NCI-H526 treated with DMSO at 0.1 percent for 48 hours (cell line): Measurements from ENCODE around the gene B3GNT9.
A peak's percentile ranks its signal among the peaks of the same experiment; 100 is the strongest.

Experiments used
- DNase-seq: peaks from one replicate; lab custom pipeline; 2025; lab: John Stamatoyannopoulos, UW

The B3GNT9 gene

GRCh38 chr16:67166598-67167168 lies 15.9 kb upstream of the B3GNT9 start:
- DNase-seq = no peak

- no peak for DNase-seq
Measured at GRCh38 chr16:67166110-67166547, 15.3 kb upstream of the B3GNT9 start.

- no peak for DNase-seq
Measured at GRCh38 chr16:67165121-67166078, 14.6 kb upstream of the B3GNT9 start.

- DNase-seq = no peak
Measured at GRCh38 chr16:67164599-67165061, 13.8 kb upstream of the B3GNT9 start, which contains the start of gene HSF4. HSF4 (plus strand) TSS chr16:67164745; CDS start chr16:67164812, 67 bp downstream.

- DNase-seq = peak; percentile 17
Measured at GRCh38 chr16:67163999-67164558, 13.3 kb upstream of the B3GNT9 start.

GRCh38 chr16:67163164-67163998 lies 12.6 kb upstream of the B3GNT9 start:
- peak; percentile 37 for DNase-seq

GRCh38 chr16:67162506-67163163 lies 11.8 kb upstream of the B3GNT9 start:
- DNase-seq = no peak

- no peak for DNase-seq
Measured at GRCh38 chr16:67161595-67162058, 10.8 kb upstream of the B3GNT9 start.

- no peak for DNase-seq
Measured at GRCh38 chr16:67158637-67159600, 8.1 kb upstream of the B3GNT9 start.

GRCh38 chr16:67157892-67158635 lies 7.3 kb upstream of the B3GNT9 start:
- no peak for DNase-seq

- DNase-seq = no peak
Measured at GRCh38 chr16:67157106-67157748, 6.4 kb upstream of the B3GNT9 start.

GRCh38 chr16:67156143-67156844 lies 5.5 kb upstream of the B3GNT9 start:
- DNase-seq = no peak

GRCh38 chr16:67155295-67156142 lies 4.7 kb upstream of the B3GNT9 start:
- peak; percentile 35 for DNase-seq

GRCh38 chr16:67154578-67155294 lies 3.9 kb upstream of the B3GNT9 start:
- DNase-seq = no peak

- DNase-seq = no peak
Measured at GRCh38 chr16:67151431-67152097, 766 bp upstream of the B3GNT9 start.
